ENCODE results near the gene ABLIM1. TPM values are rescaled to one million over a fixed set of nuclear protein-coding genes. Genes with fewer than 3 reads are reported as not detected.

Gene ABLIM1
- polyA plus RNA-seq, 2 donors: 104 to 121 TPM

DNA sequence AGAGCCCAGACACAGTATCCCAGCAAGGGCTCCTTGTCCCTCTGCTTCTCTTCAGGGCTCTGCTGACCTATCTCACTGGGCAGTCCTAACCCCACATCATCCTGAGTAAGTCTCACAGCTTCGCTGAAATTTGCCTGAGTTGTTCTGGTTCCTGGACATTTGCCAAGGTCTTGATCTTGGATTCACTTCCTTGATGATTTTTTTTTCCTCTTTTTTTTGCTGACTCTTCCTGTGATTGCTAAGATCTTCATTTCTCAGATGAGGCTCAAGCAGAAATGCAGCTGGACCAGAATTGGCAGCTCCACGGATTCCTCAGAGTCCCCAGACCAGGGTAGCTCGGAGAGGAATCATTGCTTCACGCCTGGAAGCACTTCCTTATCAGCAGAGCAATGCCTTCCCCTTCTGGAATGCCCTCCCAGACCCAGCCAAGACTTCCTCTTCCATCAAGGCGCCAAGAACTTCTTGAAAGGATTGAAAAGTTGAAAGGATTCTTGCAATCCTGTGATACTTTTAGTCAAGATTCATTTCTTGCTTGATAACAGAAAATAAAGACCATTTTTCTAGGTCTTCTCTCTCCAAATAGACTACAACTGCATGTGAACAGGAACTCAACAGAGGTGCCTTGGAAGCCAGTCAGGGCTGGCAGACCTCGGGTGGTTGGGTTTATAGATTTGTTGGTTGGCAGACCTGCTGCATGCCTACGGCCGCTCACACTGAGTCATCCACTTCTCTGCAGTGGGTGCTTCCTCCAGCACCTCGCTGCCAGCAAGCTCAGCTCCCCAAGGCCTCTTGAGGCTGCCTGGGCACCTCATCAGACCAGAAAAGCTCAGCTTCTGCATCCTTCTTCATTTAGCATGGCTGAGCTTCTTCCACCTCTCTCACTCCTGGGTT, 244.9 kb downstream of the ABLIM1 start:
- Histone ChIP-seq H3K9me3 (ENCODE audit: control insufficient read depth in 2 of 2, insufficient read depth in 1 of 2, low read depth in 1 of 2, low read length in 1 of 2) (no peaks in the 10 kb centered on the region), H3K36me3 (ENCODE audit: control insufficient read depth in 2 of 2, insufficient read depth in 2 of 2, low read length in 1 of 2) (no peaks in the 10 kb centered on the region), H3K27ac (ENCODE audit: low read depth in 2 of 2, low read length in 1 of 2) (peak overlapping the region; percentile 65 to 77), H3K4me3 (ENCODE audit: low read depth in 1 of 2, low read length in 2 of 2) (no peak overlapping the region), H3K27me3 (ENCODE audit: control insufficient read depth in 1 of 2, insufficient read depth in 2 of 2, low read length in 2 of 2) (no peaks in the 10 kb centered on the region), H3K4me1 (ENCODE audit: control insufficient read depth in 2 of 2, insufficient read depth in 2 of 2, low read length in 1 of 2) (peaks cover 0 to 7% of the 10 kb centered on the region in 2 donors)
- WGBS, 2 donors: 15 to 23% methylated on average over 9 of the region's 9 CpGs

DNA sequence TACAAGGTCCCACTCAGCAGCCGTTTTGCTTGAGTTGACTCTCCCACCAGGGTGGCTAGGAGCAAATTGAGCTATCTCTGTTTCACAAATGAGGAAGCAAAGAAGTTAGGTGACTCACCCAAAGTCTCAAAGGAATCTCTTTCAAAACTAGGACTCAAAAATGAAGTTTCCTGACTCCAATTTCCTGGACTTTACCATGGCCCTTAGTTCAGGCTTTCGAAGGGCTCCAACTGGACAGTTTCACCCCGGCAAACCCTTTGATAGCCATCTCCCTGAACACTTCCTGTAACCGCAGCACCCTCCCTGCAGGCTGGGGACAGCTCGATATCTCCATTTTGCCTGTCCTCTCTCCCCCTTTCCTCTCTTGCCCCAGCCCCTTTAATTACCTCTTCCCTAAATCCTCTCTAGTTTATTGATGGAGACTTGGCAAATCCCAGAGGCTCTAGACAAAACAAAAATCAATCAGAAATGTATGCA, 249.1 kb downstream of the ABLIM1 start:
- Histone ChIP-seq H3K9me3 (ENCODE audit: control insufficient read depth in 2 of 2, insufficient read depth in 1 of 2, low read depth in 1 of 2, low read length in 1 of 2) (no peaks in the 10 kb centered on the region), H3K27me3 (ENCODE audit: control insufficient read depth in 1 of 2, insufficient read depth in 2 of 2, low read length in 2 of 2) (no peaks in the 10 kb centered on the region), H3K36me3 (ENCODE audit: control insufficient read depth in 2 of 2, insufficient read depth in 2 of 2, low read length in 1 of 2) (no peaks in the 10 kb centered on the region), H3K27ac (ENCODE audit: low read depth in 2 of 2, low read length in 1 of 2) (no peak overlapping the region), H3K4me3 (ENCODE audit: low read depth in 1 of 2, low read length in 2 of 2) (no peak overlapping the region), H3K4me1 (ENCODE audit: control insufficient read depth in 2 of 2, insufficient read depth in 2 of 2, low read length in 1 of 2) (peaks cover 0 to 7% of the 10 kb centered on the region in 2 donors)
- WGBS, 2 donors: 78 to 80% methylated on average over 5 of the region's 5 CpGs

DNA sequence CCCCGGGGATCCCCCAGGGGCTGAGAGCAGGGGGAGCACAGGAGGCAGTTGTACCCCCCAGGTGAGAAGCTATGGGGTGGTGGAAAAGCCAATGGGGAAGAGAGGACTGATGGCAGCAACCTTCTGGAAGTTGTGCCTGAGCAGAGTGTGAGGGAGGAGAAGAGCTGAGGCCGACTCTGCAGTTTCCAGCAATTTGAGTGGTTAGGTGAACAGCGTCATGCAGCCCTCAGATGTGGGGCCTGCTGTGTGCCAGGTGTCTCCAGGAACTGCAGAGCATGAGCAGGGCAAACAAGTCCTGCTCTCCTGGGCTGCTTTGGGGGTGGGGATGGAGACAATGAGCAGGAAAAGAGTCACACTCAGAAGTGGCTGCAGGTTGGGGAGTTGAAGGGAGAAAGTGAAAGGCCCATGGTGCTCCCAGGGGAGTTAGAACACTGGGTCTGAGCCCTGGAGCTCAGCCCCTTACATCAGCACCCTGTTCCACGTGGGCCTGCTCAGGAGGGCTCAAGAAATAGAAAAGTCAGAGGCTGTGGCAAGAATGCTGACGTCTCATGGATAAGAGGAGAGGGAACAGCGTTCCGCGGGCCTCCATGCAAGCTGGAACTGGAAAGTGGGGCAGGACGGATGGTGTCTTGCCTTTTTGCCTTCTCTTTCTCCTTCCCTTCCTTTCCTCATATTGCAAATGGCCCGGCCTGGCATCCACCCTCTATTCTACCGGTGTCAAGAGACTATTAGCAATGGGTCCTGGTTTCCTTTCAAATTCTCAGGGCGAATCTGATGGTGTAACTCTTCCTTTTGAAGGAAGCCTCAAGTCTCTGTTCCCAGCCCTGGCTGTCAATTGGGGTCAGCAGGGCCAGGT, 249.7 kb downstream of the ABLIM1 start:
- Histone ChIP-seq H3K4me3 (ENCODE audit: low read depth in 1 of 2, low read length in 2 of 2) (no peak overlapping the region), H3K9me3 (ENCODE audit: control insufficient read depth in 2 of 2, insufficient read depth in 1 of 2, low read depth in 1 of 2, low read length in 1 of 2) (no peaks in the 10 kb centered on the region), H3K27me3 (ENCODE audit: control insufficient read depth in 1 of 2, insufficient read depth in 2 of 2, low read length in 2 of 2) (no peaks in the 10 kb centered on the region), H3K27ac (ENCODE audit: low read depth in 2 of 2, low read length in 1 of 2) (no peak overlapping the region), H3K4me1 (ENCODE audit: control insufficient read depth in 2 of 2, insufficient read depth in 2 of 2, low read length in 1 of 2) (peaks cover 0 to 5% of the 10 kb centered on the region in 2 donors), H3K36me3 (ENCODE audit: control insufficient read depth in 2 of 2, insufficient read depth in 2 of 2, low read length in 1 of 2) (no peaks in the 10 kb centered on the region)
- WGBS, 2 donors: 80 to 82% methylated on average over 12 of the region's 12 CpGs

DNA sequence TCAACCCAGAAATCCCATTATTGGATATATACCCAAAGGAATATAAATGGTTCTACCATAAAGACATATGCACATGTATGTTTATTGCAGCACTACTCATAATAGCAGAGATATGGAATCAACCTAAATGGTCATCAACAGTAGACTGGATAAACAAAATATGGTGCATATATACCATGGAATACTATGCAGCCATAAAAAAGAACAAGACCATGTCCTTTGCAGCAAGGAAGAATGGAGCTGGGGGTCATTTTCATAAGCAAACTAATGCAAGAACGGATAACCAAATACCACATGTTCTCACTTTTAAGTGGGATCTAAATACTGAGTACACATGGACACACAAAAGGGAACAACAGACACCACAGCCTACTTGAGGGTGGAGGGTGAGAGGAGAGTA, 251.6 kb downstream of the ABLIM1 start:
- Histone ChIP-seq H3K27ac (ENCODE audit: low read depth in 2 of 2, low read length in 1 of 2) (no peak overlapping the region), H3K4me1 (ENCODE audit: control insufficient read depth in 2 of 2, insufficient read depth in 2 of 2, low read length in 1 of 2) (no peaks in the 10 kb centered on the region), H3K36me3 (ENCODE audit: control insufficient read depth in 2 of 2, insufficient read depth in 2 of 2, low read length in 1 of 2) (no peaks in the 10 kb centered on the region), H3K27me3 (ENCODE audit: control insufficient read depth in 1 of 2, insufficient read depth in 2 of 2, low read length in 2 of 2) (no peaks in the 10 kb centered on the region), H3K4me3 (ENCODE audit: low read depth in 1 of 2, low read length in 2 of 2) (no peak overlapping the region), H3K9me3 (ENCODE audit: control insufficient read depth in 2 of 2, insufficient read depth in 1 of 2, low read depth in 1 of 2, low read length in 1 of 2) (no peaks in the 10 kb centered on the region)
- 92% methylated on average over 1 of the region's 1 CpG for WGBS, 2 donors

DNA sequence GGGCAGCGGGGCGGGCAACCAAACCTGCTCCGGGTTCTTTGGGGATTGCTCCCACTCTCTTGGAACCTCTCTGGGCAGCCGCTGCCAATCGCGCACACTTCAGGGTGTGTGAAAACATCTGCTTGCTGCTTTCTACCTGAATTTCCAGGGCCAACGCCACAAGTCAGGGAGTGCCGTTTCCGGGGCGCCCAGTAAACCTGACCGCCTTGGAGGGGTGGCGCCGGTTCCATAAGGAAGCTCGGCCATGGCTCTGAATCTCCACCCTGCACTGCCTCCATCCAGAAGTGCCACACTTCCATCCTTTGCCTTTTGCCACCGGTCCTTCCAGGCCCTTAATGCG, 253.1 kb downstream of the ABLIM1 start:
- Histone ChIP-seq H3K9me3 (ENCODE audit: control insufficient read depth in 2 of 2, insufficient read depth in 1 of 2, low read depth in 1 of 2, low read length in 1 of 2) (no peaks in the 10 kb centered on the region), H3K36me3 (ENCODE audit: control insufficient read depth in 2 of 2, insufficient read depth in 2 of 2, low read length in 1 of 2) (no peaks in the 10 kb centered on the region), H3K4me3 (ENCODE audit: low read depth in 1 of 2, low read length in 2 of 2) (peak overlapping the region; percentile 52 to 61), H3K4me1 (ENCODE audit: control insufficient read depth in 2 of 2, insufficient read depth in 2 of 2, low read length in 1 of 2) (no peaks in the 10 kb centered on the region), H3K27me3 (ENCODE audit: control insufficient read depth in 1 of 2, insufficient read depth in 2 of 2, low read length in 2 of 2) (no peaks in the 10 kb centered on the region), H3K27ac (ENCODE audit: low read depth in 2 of 2, low read length in 1 of 2) (peak overlapping the region; percentile 44 to 72)
- 31 to 36% methylated on average over 16 of the region's 16 CpGs for WGBS, 2 donors

DNA sequence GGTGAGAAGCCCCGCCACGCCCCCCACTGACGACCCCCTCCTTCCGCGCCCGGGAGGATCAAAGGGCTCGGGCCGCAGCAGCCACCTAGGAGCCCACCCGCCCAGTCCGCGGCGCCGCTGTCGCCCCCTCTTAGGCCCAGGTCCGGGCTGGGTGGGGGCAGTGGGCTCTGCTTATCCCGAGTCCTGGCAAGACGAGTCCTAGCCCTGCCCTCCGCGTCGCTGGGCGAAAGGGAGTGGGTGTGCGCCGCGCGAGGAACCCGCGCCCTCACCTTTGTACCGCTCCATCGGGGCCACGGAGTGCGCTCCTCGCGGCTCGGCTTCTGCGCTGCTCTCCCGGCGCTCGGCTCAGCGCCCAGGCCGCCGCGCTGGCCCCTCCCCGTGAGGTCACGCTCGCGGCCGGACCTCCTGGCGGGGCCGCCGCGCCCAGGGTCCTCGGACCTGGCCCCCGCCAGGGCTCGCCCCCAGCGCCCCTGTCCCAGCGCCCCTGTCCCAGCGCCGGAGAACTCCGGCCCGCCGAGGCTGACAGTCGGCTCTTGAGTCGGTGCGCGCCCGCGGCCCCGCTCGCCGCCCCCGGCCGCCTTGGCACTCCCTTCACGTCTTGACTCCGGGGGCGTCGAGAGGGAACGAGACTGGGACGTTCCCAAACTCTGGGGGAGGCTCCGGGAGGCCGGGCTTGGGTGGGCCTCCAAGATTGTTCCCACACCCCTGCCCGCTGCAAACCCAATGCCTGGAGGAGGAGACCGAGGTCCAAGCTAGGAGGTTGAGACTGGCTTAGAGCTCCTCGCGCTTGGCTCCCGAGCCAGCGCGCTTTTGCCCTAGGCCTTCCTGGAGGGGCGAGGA, 253.7 kb downstream of the ABLIM1 start, which contains the start of gene AFAP1L2:
AFAP1L2 (minus strand) TSS at position 332 of the 840 bp plus-strand sequence; CDS start at position 285, 47 bp downstream.
- H3K9me3 ChIP-seq (ENCODE audit: control insufficient read depth in 2 of 2, insufficient read depth in 1 of 2, low read depth in 1 of 2, low read length in 1 of 2): no peaks in the 10 kb centered on the region
- 1 to 2% methylated on average over 64 to 88 of the region's 88 CpGs for WGBS, 2 donors
- no peaks in the 10 kb centered on the region for H3K36me3 ChIP-seq (ENCODE audit: control insufficient read depth in 2 of 2, insufficient read depth in 2 of 2, low read length in 1 of 2)
- no peaks in the 10 kb centered on the region for H3K4me1 ChIP-seq (ENCODE audit: control insufficient read depth in 2 of 2, insufficient read depth in 2 of 2, low read length in 1 of 2)
- H3K27me3 ChIP-seq (ENCODE audit: control insufficient read depth in 1 of 2, insufficient read depth in 2 of 2, low read length in 2 of 2): no peaks in the 10 kb centered on the region
- H3K4me3 ChIP-seq (ENCODE audit: low read depth in 1 of 2, low read length in 2 of 2): peak within 1 kb of the TSS; percentile 52 to 61
- peak within 1 kb of the TSS; percentile 44 to 78 for H3K27ac ChIP-seq (ENCODE audit: low read depth in 2 of 2, low read length in 1 of 2)

DNA sequence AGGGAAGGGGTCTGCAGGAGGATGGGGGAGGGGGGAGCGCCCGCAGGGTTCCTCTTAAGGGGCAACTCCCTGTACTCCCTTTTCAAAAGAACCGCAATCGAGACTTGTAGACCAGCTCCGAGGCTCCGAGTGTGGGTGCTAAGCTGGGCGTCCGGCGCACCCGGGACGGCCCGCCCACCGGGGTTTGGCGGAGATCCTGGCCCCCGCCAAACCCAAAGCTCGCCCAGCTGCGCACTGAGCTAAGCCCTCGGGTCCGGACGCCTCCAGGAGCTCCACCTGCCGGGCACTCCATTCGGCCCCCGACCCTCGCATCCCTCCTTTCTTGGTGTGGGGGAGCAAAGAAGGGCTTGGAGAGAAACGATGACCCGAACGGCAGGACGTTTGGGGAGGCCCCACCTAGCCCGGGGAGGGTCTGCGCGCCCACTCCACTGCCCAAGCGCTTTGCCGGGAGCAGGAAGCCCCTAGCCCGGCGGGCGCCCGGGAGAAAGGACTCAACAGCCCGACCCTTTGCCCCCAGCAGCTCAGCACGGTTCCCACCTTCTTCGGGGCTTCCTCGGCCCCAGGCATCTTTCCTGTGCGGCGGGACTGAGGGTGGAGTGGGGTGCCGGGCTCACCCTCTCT, 254.4 kb downstream of the ABLIM1 start:
- Histone ChIP-seq H3K4me1 (ENCODE audit: control insufficient read depth in 2 of 2, insufficient read depth in 2 of 2, low read length in 1 of 2) (no peaks in the 10 kb centered on the region), H3K9me3 (ENCODE audit: control insufficient read depth in 2 of 2, insufficient read depth in 1 of 2, low read depth in 1 of 2, low read length in 1 of 2) (no peaks in the 10 kb centered on the region), H3K27me3 (ENCODE audit: control insufficient read depth in 1 of 2, insufficient read depth in 2 of 2, low read length in 2 of 2) (no peaks in the 10 kb centered on the region), H3K4me3 (ENCODE audit: low read depth in 1 of 2, low read length in 2 of 2) (peak overlapping the region; percentile 52 to 61), H3K36me3 (ENCODE audit: control insufficient read depth in 2 of 2, insufficient read depth in 2 of 2, low read length in 1 of 2) (no peaks in the 10 kb centered on the region), H3K27ac (ENCODE audit: low read depth in 2 of 2, low read length in 1 of 2) (peak overlapping the region; percentile 18 to 78)
- 1% methylated on average over 44 of the region's 44 CpGs for WGBS, 2 donors

DNA sequence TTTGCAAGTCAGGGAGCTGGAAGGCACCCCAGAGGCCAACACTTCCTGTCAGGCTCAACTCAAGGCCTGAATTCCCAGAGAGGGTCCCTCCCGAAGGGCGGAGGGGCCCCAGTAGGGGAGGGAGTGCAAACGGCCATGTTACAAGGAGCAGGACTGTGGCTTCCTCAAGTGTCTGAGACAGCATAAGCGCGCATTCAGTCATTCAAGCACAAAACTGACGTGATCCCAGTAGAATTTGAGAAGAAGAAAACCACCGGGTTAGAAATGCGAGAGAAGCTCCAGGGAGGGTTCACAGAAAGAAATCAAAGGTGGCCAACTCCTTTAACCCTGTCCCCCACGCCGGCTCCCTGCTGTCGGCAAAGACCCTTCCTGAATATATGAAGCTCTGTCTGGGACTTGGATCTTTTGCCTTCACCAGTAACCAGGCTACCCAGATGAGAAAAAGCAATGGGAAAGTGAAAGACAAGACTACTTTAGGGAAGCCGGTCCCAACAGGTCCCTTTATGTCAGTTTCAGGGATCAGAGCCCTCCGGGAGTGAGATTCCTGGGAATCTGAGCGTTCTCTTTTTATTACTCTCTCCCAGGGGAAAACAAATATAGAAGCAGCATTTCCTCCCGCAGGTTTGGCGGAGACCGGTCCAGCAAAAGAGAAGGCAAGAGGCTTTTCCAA, 255.1 kb downstream of the ABLIM1 start:
- no peaks in the 10 kb centered on the region for H3K4me1 ChIP-seq (ENCODE audit: control insufficient read depth in 2 of 2, insufficient read depth in 2 of 2, low read length in 1 of 2)
- no peaks in the 10 kb centered on the region for H3K36me3 ChIP-seq (ENCODE audit: control insufficient read depth in 2 of 2, insufficient read depth in 2 of 2, low read length in 1 of 2)
- no peaks in the 10 kb centered on the region for H3K9me3 ChIP-seq (ENCODE audit: control insufficient read depth in 2 of 2, insufficient read depth in 1 of 2, low read depth in 1 of 2, low read length in 1 of 2)
- peak overlapping the region; percentile 52 to 61 for H3K4me3 ChIP-seq (ENCODE audit: low read depth in 1 of 2, low read length in 2 of 2)
- peak overlapping the region; percentile 18 to 78 for H3K27ac ChIP-seq (ENCODE audit: low read depth in 2 of 2, low read length in 1 of 2)
- 11 to 22% methylated on average over 17 of the region's 17 CpGs for WGBS, 2 donors
- H3K27me3 ChIP-seq (ENCODE audit: control insufficient read depth in 1 of 2, insufficient read depth in 2 of 2, low read length in 2 of 2): no peaks in the 10 kb centered on the region

Data from esophagus (tissue), 2 donors.